Endothelial cell of umbilical vein (primary cell): ENCODE measurements around the gene PRR3.

Source experiments
- CTCF ChIP-seq, 2 donors: IDR thresholded peaks; 1 replicate in 1 of 2; 2 replicates in 1 of 2; pipeline ENCODE4 v1.5.1; 2011; ENCODE audit warnings: low read length in 2 of 2, mild to moderate bottlenecking in 2 of 2, moderate library complexity in 2 of 2, control low read depth in 1 of 2, inconsistent platforms in 1 of 2, low read depth in 1 of 2; ENCODE audit not compliant: insufficient read depth in 1 of 2; ENCODE audit errors: extremely low read depth in 1 of 2
- FOS ChIP-seq: IDR thresholded peaks from 2 replicates; pipeline ENCODE4 v1.6.1; 2011; ENCODE audit warnings: mild to moderate bottlenecking, low read length, moderate library complexity, borderline replicate concordance; ENCODE audit not compliant: insufficient read depth
- MAX ChIP-seq: IDR thresholded peaks from 2 replicates; pipeline ENCODE4 v1.6.1; 2011; ENCODE audit not compliant: insufficient read depth, insufficient read length
- POLR2A ChIP-seq: IDR thresholded peaks from 2 replicates; pipeline ENCODE4 v1.6.1; 2012; ENCODE audit warnings: low read depth, mild to moderate bottlenecking, control low read depth, low read length
- POLR2AphosphoS5 ChIP-seq: IDR thresholded peaks from 2 replicates; pipeline ENCODE4 v1.6.1; 2012; ENCODE audit warnings: low read depth, mild to moderate bottlenecking, control low read depth, low read length, moderate library complexity; ENCODE audit not compliant: insufficient read depth

- no peak for TF ChIP-seq MAX
- no peak for TF ChIP-seq CTCF (IDR thresholded peaks at IDR 0.05; ENCODE audit: extremely low read depth in 1 of 2, insufficient read depth in 1 of 2, low read depth in 1 of 2, low read length in 2 of 2)
- no peak for TF ChIP-seq FOS
- peak; percentile 77 for TF ChIP-seq POLR2A
- TF ChIP-seq POLR2AphosphoS5 = peak; percentile 51
Measured at GRCh38 chr6:30612687-30613248, 55.7 kb downstream of the PRR3 start.
